Esophagus muscularis mucosa (tissue), 4 donors: ENCODE measurements around the gene ZNF559.

ENCODE experiments used
- CTCF ChIP-seq, 3 experiments: fragments of 200-600 bp in 2 of 3; fragments of 450-650 bp in 1 of 3; sonication (generic) in 2 of 3; IDR thresholded peaks; one replicate each; pipeline ENCODE4 v1.5.1; 2017 to 2019; ENCODE audit warnings: antibody characterized with exemption in 3 of 3, mild to moderate bottlenecking in 2 of 3, moderate library complexity in 1 of 3
- EP300 ChIP-seq: sonication (generic); formaldehyde crosslinking; IDR thresholded peaks from one replicate; pipeline ENCODE4 v1.6.1; 2017; ENCODE audit warnings: antibody characterized with exemption
- POLR2A ChIP-seq: fragments of 450-650 bp; IDR thresholded peaks from one replicate; pipeline ENCODE4 v1.6.1; 2017; ENCODE audit warnings: antibody characterized with exemption, moderate library complexity, mild to moderate bottlenecking, low read depth
- POLR2AphosphoS5 ChIP-seq, 2 donors: sonication (generic); formaldehyde crosslinking; IDR thresholded peaks; one replicate each; pipeline ENCODE4 v1.6.1; 2017; ENCODE audit warnings: antibody characterized with exemption in 2 of 2

GRCh38 chr19:9308091-9308770 lies 15.7 kb upstream of the ZNF559 start:
- TF ChIP-seq CTCF (IDR thresholded peaks at IDR 0.05) (no peak), POLR2A (no peak), EP300 (no peak), POLR2AphosphoS5 (IDR thresholded peaks at IDR 0.05) (no peak)
